H9 (cell line): Measurements from ENCODE around the gene CREG2. TPM values are rescaled to one million over a fixed set of nuclear protein-coding genes. Genes with fewer than 3 reads are reported as not detected.
A peak's percentile ranks its signal among the peaks of the same experiment; 100 is the strongest.

Source experiments
- DNase-seq: peaks from one replicate; pipeline ENCODE4 v3.0.0-alpha.2; 2017
- H2AFZ ChIP-seq: one replicate; pipeline ENCODE4 v1.6.1; 2013; ENCODE audit warnings: mild to moderate bottlenecking, low read length, control low read depth, moderate library complexity
- H2AK5ac ChIP-seq: 2 replicates; pipeline ENCODE4 v1.6.1; 2013; ENCODE audit warnings: low read length, control low read depth, mixed read lengths; ENCODE audit not compliant: insufficient read length
- H2BK120ac ChIP-seq: one replicate; pipeline ENCODE4 v1.6.1; 2013; ENCODE audit warnings: low read depth, mild to moderate bottlenecking, low read length, control low read depth, inconsistent platforms; ENCODE audit not compliant: poor library complexity, severe bottlenecking
- H2BK12ac ChIP-seq: 2 replicates; pipeline ENCODE4 v1.6.1; 2013; ENCODE audit warnings: low read length, control low read depth, mixed read lengths, low read depth; ENCODE audit not compliant: insufficient read length
- H2BK15ac ChIP-seq: 2 replicates; pipeline ENCODE4 v1.6.1; 2013; ENCODE audit warnings: low read depth, low read length, control low read depth
- H2BK20ac ChIP-seq: one replicate; pipeline ENCODE4 v1.6.1; 2013; ENCODE audit warnings: low read depth, mild to moderate bottlenecking, low read length, control low read depth, inconsistent platforms; ENCODE audit not compliant: poor library complexity, severe bottlenecking
- H2BK5ac ChIP-seq: 2 replicates; pipeline ENCODE4 v1.6.1; 2013; ENCODE audit warnings: low read length, control low read depth, mixed read lengths; ENCODE audit not compliant: insufficient read length
- H3K14ac ChIP-seq: 2 replicates; pipeline ENCODE4 v1.6.1; 2013; ENCODE audit warnings: low read length, control low read depth; ENCODE audit not compliant: insufficient read depth
- H3K18ac ChIP-seq: 2 replicates; pipeline ENCODE4 v1.6.1; 2013; ENCODE audit warnings: low read depth, mild to moderate bottlenecking, mixed read lengths, low read length, control low read depth; ENCODE audit not compliant: insufficient read length
- H3K23ac ChIP-seq: 2 replicates; pipeline ENCODE4 v1.6.1; 2013; ENCODE audit warnings: low read length, control low read depth, mixed read lengths, low read depth; ENCODE audit not compliant: insufficient read length
- H3K23me2 ChIP-seq: 2 replicates; pipeline ENCODE4 v1.6.1; 2013; ENCODE audit warnings: low read depth, mild to moderate bottlenecking, mixed read lengths, low read length, control low read depth; ENCODE audit not compliant: insufficient read length, poor library complexity, severe bottlenecking
- H3K27ac ChIP-seq: 2 replicates; pipeline ENCODE4 v1.5.1; 2013; ENCODE audit warnings: low read length, control low read depth, mixed read lengths, low read depth; ENCODE audit not compliant: insufficient read length
- H3K27me3 ChIP-seq: 2 replicates; pipeline ENCODE4 v1.6.1; 2013; ENCODE audit warnings: low read length, control low read depth, inconsistent platforms; ENCODE audit not compliant: insufficient read depth
- H3K4ac ChIP-seq: 2 replicates; pipeline ENCODE4 v1.6.1; 2013; ENCODE audit warnings: low read depth, mild to moderate bottlenecking, control low read depth, inconsistent platforms, low read length, moderate library complexity
- H3K4me1 ChIP-seq: 2 replicates; pipeline ENCODE4 v1.6.1; 2013; ENCODE audit warnings: low read length, control low read depth, inconsistent platforms; ENCODE audit not compliant: insufficient read depth
- H3K4me2 ChIP-seq: 2 replicates; pipeline ENCODE4 v1.6.1; 2013; ENCODE audit warnings: low read length, control low read depth, mixed read lengths; ENCODE audit not compliant: insufficient read length, insufficient read depth
- H3K56ac ChIP-seq: 2 replicates; pipeline ENCODE4 v1.6.1; 2013; ENCODE audit warnings: low read depth, mild to moderate bottlenecking, mixed read lengths, low read length, control low read depth; ENCODE audit not compliant: insufficient read length
- H3K79me1 ChIP-seq: 2 replicates; pipeline ENCODE4 v1.6.1; 2013; ENCODE audit warnings: low read depth, mild to moderate bottlenecking, moderate library complexity, low read length, control low read depth, inconsistent platforms; ENCODE audit not compliant: insufficient read depth, poor library complexity, severe bottlenecking
- H3K79me2 ChIP-seq: 2 replicates; pipeline ENCODE4 v1.6.1; 2013; ENCODE audit warnings: low read length, control low read depth, inconsistent platforms; ENCODE audit not compliant: insufficient read depth
- H3K9ac ChIP-seq: 2 replicates; pipeline ENCODE4 v1.6.1; 2013; ENCODE audit warnings: low read length, control low read depth, mixed read lengths; ENCODE audit not compliant: insufficient read length; ENCODE audit errors: extremely low read depth
- H3K9me3 ChIP-seq: one replicate; pipeline ENCODE4 v1.6.1; 2013; ENCODE audit warnings: low read depth, low read length, inconsistent platforms; ENCODE audit not compliant: control insufficient read depth
- H3T11ph ChIP-seq: one replicate; pipeline ENCODE4 v1.6.1; 2013; ENCODE audit warnings: mild to moderate bottlenecking, low read length, control low read depth, inconsistent platforms
- H4K20me1 ChIP-seq: one replicate; pipeline ENCODE4 v1.6.1; 2013; ENCODE audit not compliant: control insufficient read depth, insufficient read length, insufficient read depth
- H4K5ac ChIP-seq: 2 replicates; pipeline ENCODE4 v1.6.1; 2013; ENCODE audit warnings: low read depth, mild to moderate bottlenecking, mixed read lengths, low read length, control low read depth; ENCODE audit not compliant: insufficient read length
- H4K8ac ChIP-seq: replicated peaks from 2 replicates; pipeline ENCODE4 v1.6.1; 2013; ENCODE audit warnings: low read length, control low read depth, mixed read lengths, low read depth; ENCODE audit not compliant: insufficient read length
- H4K91ac ChIP-seq: 2 replicates; pipeline ENCODE4 v1.6.1; 2013; ENCODE audit warnings: low read depth, mild to moderate bottlenecking, moderate library complexity, mixed read lengths, low read length, control low read depth; ENCODE audit not compliant: insufficient read length
- H3K27ac Mint-ChIP-seq, 3 experiments: 2 replicates in 2 of 3; 3 replicates in 1 of 3; pipeline ENCODE4 v1.8.0; 2020 to 2021; ENCODE audit warnings: mixed read lengths in 3 of 3, mild to moderate bottlenecking in 1 of 3, moderate library complexity in 1 of 3
- H3K27me3 Mint-ChIP-seq: 2 replicates; pipeline ENCODE4 v1.8.0; 2021; ENCODE audit warnings: low read depth, mild to moderate bottlenecking, moderate library complexity, mixed read lengths
- H3K36me3 Mint-ChIP-seq, 3 experiments: 2 replicates in 2 of 3; 3 replicates in 1 of 3; pipeline ENCODE4 v1.8.0; 2020 to 2021; ENCODE audit warnings: low read depth in 3 of 3, mixed read lengths in 3 of 3; ENCODE audit not compliant: insufficient read depth in 1 of 3
- H3K4me1 Mint-ChIP-seq, 2 experiments: 2 replicates each; pipeline ENCODE4 v1.8.0; 2020; ENCODE audit warnings: mixed read lengths in 2 of 2
- H3K4me3 Mint-ChIP-seq, 2 experiments: 2 replicates in 1 of 2; 3 replicates in 1 of 2; pipeline ENCODE4 v1.8.0; 2020 to 2021; ENCODE audit warnings: mild to moderate bottlenecking in 2 of 2, mixed read lengths in 2 of 2, moderate library complexity in 1 of 2
- H3K9me3 Mint-ChIP-seq, 2 experiments: 2 replicates in 1 of 2; 3 replicates in 1 of 2; pipeline ENCODE4 v1.8.0; 2020; ENCODE audit warnings: mild to moderate bottlenecking in 2 of 2, mixed read lengths in 2 of 2, moderate library complexity in 1 of 2
- WGBS: extraction: QIAGEN DNeasy Blood & Tissue Kit; methylation state at CpG from one replicate; pipeline ENCODE4 v1.1.7; 2013; ENCODE audit warnings: missing lambda C conversion rate, low lambda C conversion rate, mixed read lengths; ENCODE audit not compliant: insufficient read length; ENCODE audit errors: extremely low coverage; 5-methylcytosine and 5-hydroxymethylcytosine counted together
- total RNA-seq: library from RNA; stranded (reverse); gene quantifications from 2 replicates; pipeline ENCODE4 v1.2.1, GENCODE V29; 2021
- TF ChIP-seq, protein P1 (sequence below): fragments of 200-600 bp; sonication (generic); conservative IDR thresholded peaks from 3 replicates; pipeline ENCODE4 v1.8.0; 2021; ENCODE audit warnings: antibody characterized with exemption, mild to moderate bottlenecking

CREG2 gene
- total RNA-seq, 1 experiment from 2014 or later, result 0.77 TPM

- H3K27ac Mint-ChIP-seq, result peak within 1 kb of the TSS in 2 of 3 experiments; percentile 52 to 73; a peak in 2 of 7 replicates
- Histone ChIP-seq H3K9ac (peak within 1 kb of the TSS; percentile 74), H3K79me1 (peaks cover 11% of the 10 kb centered on the region), H3K14ac (peak within 1 kb of the TSS; percentile 81), H3K18ac (peak within 1 kb of the TSS; percentile 63), H3K23me2 (peaks cover 17% of the 10 kb centered on the region), H3K9me3 (no peaks in the 10 kb centered on the region), H3K4me2 (peak within 1 kb of the TSS; percentile 94), H4K91ac (no peak within 1 kb of the TSS), H2BK20ac (no peak within 1 kb of the TSS), H3K56ac (no peak within 1 kb of the TSS), H2BK15ac (no peak within 1 kb of the TSS), H3K23ac (no peak within 1 kb of the TSS), H3T11ph (no peak within 1 kb of the TSS), H2BK12ac (no peak within 1 kb of the TSS), H4K20me1 (no peaks in the 10 kb centered on the region), H2BK120ac (no peak within 1 kb of the TSS), H3K4ac (no peak within 1 kb of the TSS), H3K4me1 (peaks cover 7% of the 10 kb centered on the region; the same call in 1 of the 2 replicates), H2AK5ac (no peak within 1 kb of the TSS), H3K27ac (no peak within 1 kb of the TSS), H3K27me3 (no peaks in the 10 kb centered on the region), H3K79me2 (peaks cover 24% of the 10 kb centered on the region), H4K8ac (no peak within 1 kb of the TSS), H2AFZ (peak within 1 kb of the TSS; percentile 33), H2BK5ac (no peak within 1 kb of the TSS), H4K5ac (peak within 1 kb of the TSS; percentile 39)
- WGBS, result no CpG with 5 or more reads among the region's 76 CpGs
- peaks cover 0 to 5% (median 3%) of the 10 kb centered on the region in 3 experiments; a peak in 3 of 7 replicates for H3K36me3 Mint-ChIP-seq
- H3K4me1 Mint-ChIP-seq, result peaks cover 33 to 34% of the 10 kb centered on the region in 2 experiments
- peak within 1 kb of the TSS; percentile 82 to 92 for H3K4me3 Mint-ChIP-seq
- peaks cover 7% of the 10 kb centered on the region; the same call in 1 of the 2 replicates for H3K27me3 Mint-ChIP-seq
- DNase-seq, result peak; percentile 84
- no peaks in the 10 kb centered on the region for H3K9me3 Mint-ChIP-seq
- TF ChIP-seq, protein P1, sequence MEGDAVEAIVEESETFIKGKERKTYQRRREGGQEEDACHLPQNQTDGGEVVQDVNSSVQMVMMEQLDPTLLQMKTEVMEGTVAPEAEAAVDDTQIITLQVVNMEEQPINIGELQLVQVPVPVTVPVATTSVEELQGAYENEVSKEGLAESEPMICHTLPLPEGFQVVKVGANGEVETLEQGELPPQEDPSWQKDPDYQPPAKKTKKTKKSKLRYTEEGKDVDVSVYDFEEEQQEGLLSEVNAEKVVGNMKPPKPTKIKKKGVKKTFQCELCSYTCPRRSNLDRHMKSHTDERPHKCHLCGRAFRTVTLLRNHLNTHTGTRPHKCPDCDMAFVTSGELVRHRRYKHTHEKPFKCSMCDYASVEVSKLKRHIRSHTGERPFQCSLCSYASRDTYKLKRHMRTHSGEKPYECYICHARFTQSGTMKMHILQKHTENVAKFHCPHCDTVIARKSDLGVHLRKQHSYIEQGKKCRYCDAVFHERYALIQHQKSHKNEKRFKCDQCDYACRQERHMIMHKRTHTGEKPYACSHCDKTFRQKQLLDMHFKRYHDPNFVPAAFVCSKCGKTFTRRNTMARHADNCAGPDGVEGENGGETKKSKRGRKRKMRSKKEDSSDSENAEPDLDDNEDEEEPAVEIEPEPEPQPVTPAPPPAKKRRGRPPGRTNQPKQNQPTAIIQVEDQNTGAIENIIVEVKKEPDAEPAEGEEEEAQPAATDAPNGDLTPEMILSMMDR, result no peak
Measured at GRCh38 chr2:101308432-101309210, 78.7 kb downstream of the CREG2 start, which contains the start of gene RNF149. Gene RNF149 (minus strand): TSS chr2:101308701. CDS start chr2:101308588, 113 bp downstream.
